ENCODE data around the gene RGS19. TPM values are rescaled to one million over a fixed set of nuclear protein-coding genes. Genes with fewer than 3 reads are reported as not detected.

Gene RGS19
- total RNA-seq, 2 experiments from 2014 or later = 20.6 to 23.5 TPM

GRCh38 chr20:64063389-64064144, 15.8 kb downstream of the RGS19 start:
- peak; percentile 49 for DNase-seq
- intact Hi-C loops (cut with micrococcal nuclease) = loop anchor here (1.0 to 10.0 kb wide), 5 partner anchors 14 to 409 kb away; partner anchors contain the start of genes PRPF6, RTEL1, STMN3 and UCKL1

DNA sequence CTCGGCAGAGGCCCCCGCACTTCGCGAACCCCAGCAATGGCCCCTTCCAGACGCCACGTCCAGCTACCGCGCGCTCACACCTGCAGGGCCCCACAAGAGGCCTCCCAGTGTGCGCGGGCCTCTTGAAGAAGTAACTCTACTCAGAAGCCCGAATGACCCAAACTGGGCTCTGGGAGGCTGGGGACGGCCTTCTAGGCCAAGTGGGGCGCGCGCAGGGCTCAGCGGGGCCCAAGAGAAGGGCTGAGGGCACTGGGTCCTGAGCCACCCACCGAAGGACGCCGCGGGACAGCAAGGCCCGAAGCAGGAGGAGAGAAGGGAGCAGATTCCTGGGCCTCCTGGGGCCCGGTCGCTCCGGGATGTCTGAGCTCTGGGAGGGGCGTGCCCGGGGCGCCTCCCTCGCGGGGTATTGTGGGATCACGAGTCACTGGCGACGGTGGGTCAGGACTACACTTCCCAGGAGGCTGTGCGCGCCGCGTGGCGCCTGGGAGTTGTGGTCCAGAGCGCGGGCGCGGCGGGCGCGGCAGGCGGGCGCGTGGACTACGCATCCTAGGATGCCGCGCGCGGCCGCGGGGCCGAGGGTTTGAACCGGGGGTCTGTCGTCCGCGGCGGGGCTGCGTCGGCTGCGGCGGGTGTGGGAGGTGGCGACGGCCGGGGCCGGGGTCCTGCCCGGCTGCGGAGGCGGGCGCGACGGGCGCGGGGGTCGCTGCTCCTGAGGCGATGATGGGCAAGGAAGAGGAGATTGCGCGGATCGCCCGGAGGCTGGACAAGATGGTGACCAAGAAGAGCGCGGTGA, 16.5 kb downstream of the RGS19 start, which contains the start of gene TCEA2:
TSS of gene TCEA2 (plus strand) at position 603 of the 793 bp plus-strand sequence. CDS start at position 718, 115 bp downstream.
- peaks cover 47% of the 10 kb centered on the region for H3K4me1 Mint-ChIP-seq (ENCODE audit: low read depth)

More at GRCh38 chr20:64063389-64064144, 15.8 kb downstream of the RGS19 start:
- no peaks in the 10 kb centered on the region for H3K27me3 Mint-ChIP-seq (ENCODE audit: low read depth)
- H3K27ac Mint-ChIP-seq = peak overlapping the region; percentile 54
- peak overlapping the region; percentile 89 for H3K4me3 Mint-ChIP-seq
- CTCF ChIA-PET = interaction anchor here (0.9 to 1.4 kb wide), 3 partner anchors 24 to 83 kb away, joined by 3 to 5 read pairs (median 3); partner anchors contain the start of gene PRPF6
- no peaks in the 10 kb centered on the region for H3K9me3 Mint-ChIP-seq
- H3K4me1 Mint-ChIP-seq (ENCODE audit: low read depth) = peaks cover 42% of the 10 kb centered on the region
- no peaks in the 10 kb centered on the region for H3K36me3 Mint-ChIP-seq (ENCODE audit: low read depth)

DNA sequence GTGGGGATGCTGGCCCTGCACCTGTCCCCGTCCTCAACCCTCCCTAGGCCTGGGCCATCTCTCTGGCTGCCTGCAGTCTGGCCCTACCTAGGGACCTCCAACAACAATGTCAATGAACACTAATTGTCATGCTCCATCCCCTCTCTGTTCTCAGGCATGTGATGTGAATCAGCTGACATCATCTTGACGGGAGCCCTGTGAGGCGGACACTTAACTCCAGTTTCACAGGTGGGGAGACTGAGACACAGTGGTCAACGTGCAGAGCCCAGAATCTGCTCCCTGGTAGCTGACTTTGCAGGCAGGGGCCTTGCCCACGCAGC, 17.1 kb downstream of the RGS19 start:
- CTCF ChIA-PET = interaction anchor here (0.6 to 1.4 kb wide), 6 partner anchors 8 to 222 kb away, joined by 3 to 5 read pairs (median 3); partner anchors contain the start of genes PRPF6 and RGS19
- Mint-ChIP-seq H3K4me1 (ENCODE audit: low read depth) (peaks cover 49% of the 10 kb centered on the region), H3K36me3 (ENCODE audit: low read depth) (no peaks in the 10 kb centered on the region), H3K27me3 (ENCODE audit: low read depth) (no peaks in the 10 kb centered on the region), H3K27ac (no peak overlapping the region), H3K4me3 (peak overlapping the region; percentile 89), H3K9me3 (no peaks in the 10 kb centered on the region)
- DNase-seq = no peak
- intact Hi-C loops (cut with micrococcal nuclease) = loop anchor here (10.0 kb wide), 1 partner anchor 407 kb away; the partner anchor contains the start of genes RTEL1 and STMN3

More for the DNA sequence above, 16.5 kb downstream of the RGS19 start, which contains the start of gene TCEA2:
- intact Hi-C loops (cut with micrococcal nuclease) = loop anchor here (1.0 to 10.0 kb wide), 5 partner anchors 15 to 408 kb away; partner anchors contain the start of genes PRPF6, RTEL1, STMN3 and UCKL1
- CTCF ChIA-PET = interaction anchor here (0.9 to 1.4 kb wide), 5 partner anchors 9 to 82 kb away, joined by 3 to 5 read pairs (median 3); partner anchors contain the start of genes PRPF6 and RGS19
- Mint-ChIP-seq H3K27me3 (ENCODE audit: low read depth) (no peaks in the 10 kb centered on the region), H3K36me3 (ENCODE audit: low read depth) (no peaks in the 10 kb centered on the region), H3K9me3 (no peaks in the 10 kb centered on the region), H3K27ac (peak within 1 kb of the TSS; percentile 54), H3K4me3 (peak within 1 kb of the TSS; percentile 89)
- peak; percentile 98 for DNase-seq

- Mint-ChIP-seq H3K36me3 (ENCODE audit: low read depth) (no peaks in the 10 kb centered on the region), H3K4me3 (no peak overlapping the region), H3K4me1 (ENCODE audit: low read depth) (peaks cover 15% of the 10 kb centered on the region), H3K27ac (no peak overlapping the region), H3K27me3 (ENCODE audit: low read depth) (no peaks in the 10 kb centered on the region), H3K9me3 (no peaks in the 10 kb centered on the region)
- intact Hi-C loops (cut with micrococcal nuclease) = loop anchor here (10.0 kb wide), 1 partner anchor 274 kb away; no protein-coding TSS in a partner anchor
- CTCF ChIA-PET = interaction anchor here (1.8 kb wide), 1 partner anchor 78 kb away, joined by 9 read pairs; the partner anchor contains the start of gene PRPF6
- DNase-seq = no peak
These were observed 20.8 kb downstream of the RGS19 start for GRCh38 chr20:64058536-64058935.

DNA sequence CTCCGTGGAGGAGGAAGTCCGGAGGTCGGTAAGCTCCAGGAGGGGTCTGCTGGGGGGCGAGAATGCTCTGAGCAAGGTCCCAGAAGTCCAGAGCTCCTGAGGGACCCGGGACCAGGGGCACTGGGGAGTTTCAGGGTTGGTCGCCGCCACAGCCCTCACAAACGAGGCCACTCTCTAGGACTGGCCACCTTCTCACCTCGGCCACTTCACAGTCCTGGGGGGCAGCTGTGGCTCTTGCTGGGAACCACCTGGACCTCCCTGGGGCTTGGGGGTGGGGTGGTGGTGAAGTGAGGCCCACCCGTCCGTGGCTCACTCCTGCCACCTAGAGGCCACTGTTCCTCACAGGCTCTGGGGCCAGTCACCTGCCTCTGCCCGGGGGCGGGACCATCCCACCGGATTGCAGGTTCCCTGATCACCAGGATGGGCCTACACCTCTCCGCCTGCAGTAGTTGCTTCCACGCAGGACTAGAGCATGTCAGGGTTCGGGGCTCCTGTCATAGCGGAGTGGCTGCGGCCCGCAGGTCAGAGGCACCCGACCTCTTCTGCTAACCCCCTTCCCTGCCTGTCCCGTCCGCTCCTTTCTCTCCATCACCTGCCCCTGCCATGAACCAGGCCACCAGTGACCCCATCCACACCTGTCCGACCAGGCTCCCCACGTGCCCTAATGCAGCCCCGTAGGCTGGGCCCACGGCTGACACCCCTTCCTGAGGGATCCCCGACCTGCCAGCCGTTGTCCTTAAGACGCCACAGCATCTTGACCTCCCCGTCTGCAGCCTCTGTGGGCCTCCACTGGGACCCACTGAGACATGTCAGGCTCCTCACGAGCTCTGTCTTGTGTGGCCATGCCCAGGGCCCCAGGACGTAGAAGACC, 21.5 kb downstream of the RGS19 start:
- peaks cover 5% of the 10 kb centered on the region for H3K27me3 Mint-ChIP-seq (ENCODE audit: low read depth)
- DNase-seq = peak; percentile 90
- intact Hi-C loops (cut with micrococcal nuclease) = loop anchor here (1.0 to 10.0 kb wide), 4 partner anchors 19 to 520 kb away; no protein-coding TSS in a partner anchor
- H3K36me3 Mint-ChIP-seq (ENCODE audit: low read depth) = no peaks in the 10 kb centered on the region
- no peak overlapping the region for H3K27ac Mint-ChIP-seq
- H3K4me1 Mint-ChIP-seq (ENCODE audit: low read depth) = peaks cover 19% of the 10 kb centered on the region
- H3K9me3 Mint-ChIP-seq = no peaks in the 10 kb centered on the region
- CTCF ChIA-PET = interaction anchor here (0.7 to 1.8 kb wide), 8 partner anchors 17 to 519 kb away, joined by 3 to 16 read pairs (median 4); partner anchors contain the start of gene PRPF6
- H3K4me3 Mint-ChIP-seq = peak overlapping the region; percentile 56

DNA sequence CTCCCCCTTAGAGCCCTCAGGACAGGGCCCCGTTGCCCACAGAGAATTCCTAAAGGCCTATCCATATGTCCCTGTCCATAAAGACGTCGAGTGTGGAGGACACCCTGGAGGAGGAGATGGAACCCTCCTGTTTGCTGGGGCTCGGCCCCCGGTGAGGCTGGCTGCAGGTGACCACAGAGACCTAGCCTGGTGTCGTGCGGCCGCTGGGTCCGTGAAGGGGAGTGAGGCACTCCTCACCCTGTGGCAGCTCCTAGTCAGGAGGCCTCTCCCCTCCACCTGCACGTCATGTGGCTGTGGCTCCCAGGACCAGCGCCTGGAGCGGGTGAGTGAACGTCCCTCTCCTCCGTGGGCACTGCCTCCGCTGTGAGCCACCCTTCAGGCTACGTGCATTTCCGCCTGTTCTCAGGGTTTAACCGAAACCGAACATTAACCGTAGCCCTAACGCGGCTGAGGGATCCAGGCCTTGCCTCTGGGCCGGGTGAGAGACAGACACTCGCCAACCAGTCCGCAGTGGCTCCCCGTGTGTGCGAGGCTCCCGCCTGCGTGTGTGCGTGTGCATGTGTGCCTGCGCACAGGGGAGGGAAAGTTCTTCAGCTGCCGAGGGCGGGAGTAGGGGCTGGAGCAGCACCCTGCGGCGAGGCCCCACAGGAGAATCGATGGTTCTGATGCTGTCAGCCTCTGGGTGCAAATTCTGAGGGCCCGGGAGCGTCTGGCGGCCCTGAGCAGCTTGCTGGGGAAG, 22.3 kb downstream of the RGS19 start:
- no peaks in the 10 kb centered on the region for H3K9me3 Mint-ChIP-seq
- H3K27me3 Mint-ChIP-seq (ENCODE audit: low read depth) = peaks cover 6% of the 10 kb centered on the region
- DNase-seq = no peak
- H3K4me1 Mint-ChIP-seq (ENCODE audit: low read depth) = peaks cover 19% of the 10 kb centered on the region
- no peaks in the 10 kb centered on the region for H3K36me3 Mint-ChIP-seq (ENCODE audit: low read depth)
- no peak overlapping the region for H3K27ac Mint-ChIP-seq
- peak overlapping the region; percentile 56 for H3K4me3 Mint-ChIP-seq
- CTCF ChIA-PET = interaction anchor here (0.7 to 1.8 kb wide), 8 partner anchors 16 to 518 kb away, joined by 3 to 16 read pairs (median 4); partner anchors contain the start of gene PRPF6
- intact Hi-C loops (cut with micrococcal nuclease) = loop anchor here (1.0 to 10.0 kb wide), 4 partner anchors 18 to 519 kb away; no protein-coding TSS in a partner anchor

- no peak overlapping the region for H3K4me3 Mint-ChIP-seq
These were observed 22.8 kb downstream of the RGS19 start for GRCh38 chr20:64056639-64056888.

GRCh38 chr20:64055893-64056638, 23.3 kb downstream of the RGS19 start:
- H3K27ac Mint-ChIP-seq = no peak overlapping the region
- no peak overlapping the region for H3K4me3 Mint-ChIP-seq
- no peaks in the 10 kb centered on the region for H3K36me3 Mint-ChIP-seq (ENCODE audit: low read depth)
- peaks cover 17% of the 10 kb centered on the region for H3K4me1 Mint-ChIP-seq (ENCODE audit: low read depth)
- H3K27me3 Mint-ChIP-seq (ENCODE audit: low read depth) = peaks cover 12% of the 10 kb centered on the region
- CTCF ChIA-PET = no interaction called here
- intact Hi-C loops (cut with micrococcal nuclease) = loop anchor here (10.0 kb wide), 1 partner anchor 271 kb away; no protein-coding TSS in a partner anchor
- no peaks in the 10 kb centered on the region for H3K9me3 Mint-ChIP-seq
- DNase-seq = no peak

More at GRCh38 chr20:64056639-64056888, 22.8 kb downstream of the RGS19 start:
- Mint-ChIP-seq H3K9me3 (no peaks in the 10 kb centered on the region), H3K4me1 (ENCODE audit: low read depth) (peaks cover 17% of the 10 kb centered on the region), H3K27me3 (ENCODE audit: low read depth) (peaks cover 11% of the 10 kb centered on the region), H3K27ac (no peak overlapping the region), H3K36me3 (ENCODE audit: low read depth) (no peaks in the 10 kb centered on the region)
- CTCF ChIA-PET = interaction anchor here (1.4 kb wide), 1 partner anchor 22 kb away, joined by 5 read pairs; no protein-coding TSS in a partner anchor
- DNase-seq = no peak
- intact Hi-C loops (cut with micrococcal nuclease) = loop anchor here (10.0 kb wide), 1 partner anchor 272 kb away; no protein-coding TSS in a partner anchor

GRCh38 chr20:64055396-64055892, 23.9 kb downstream of the RGS19 start:
- Mint-ChIP-seq H3K4me3 (no peak overlapping the region), H3K27ac (no peak overlapping the region), H3K9me3 (no peaks in the 10 kb centered on the region), H3K36me3 (ENCODE audit: low read depth) (no peaks in the 10 kb centered on the region), H3K4me1 (ENCODE audit: low read depth) (peaks cover 17% of the 10 kb centered on the region), H3K27me3 (ENCODE audit: low read depth) (peaks cover 19% of the 10 kb centered on the region)
- CTCF ChIA-PET = no interaction called here
- intact Hi-C loops (cut with micrococcal nuclease) = loop anchor here (10.0 kb wide), 1 partner anchor 271 kb away; no protein-coding TSS in a partner anchor
- no peak for DNase-seq
